Measurements from ENCODE around the gene RPL11.
"Not testable (repeated sequence)": the region's sequence is repeated elsewhere in the genome, so short reads cannot be mapped to it uniquely, and the experiment has no call there.

RPL11 gene

GRCh38 chr1:23684415-23684814 lies 7.2 kb upstream of the RPL11 start:
- in situ Hi-C loops (cut with HindIII; ENCODE audit: low sequenced_read_pairs) = no loop called here

GRCh38 chr1:23685197-23685596 lies 6.4 kb upstream of the RPL11 start:
- in situ Hi-C loops (cut with HindIII; ENCODE audit: low sequenced_read_pairs) = not testable (repeated sequence)

- in situ Hi-C loops (cut with HindIII; ENCODE audit: low sequenced_read_pairs) = not testable (repeated sequence)
These were observed 3.9 kb upstream of the RPL11 start for GRCh38 chr1:23687680-23688079.

- in situ Hi-C loops (cut with HindIII; ENCODE audit: low sequenced_read_pairs) = not testable (repeated sequence)
These were observed 3.3 kb upstream of the RPL11 start for GRCh38 chr1:23688281-23688680.

- in situ Hi-C loops (cut with HindIII; ENCODE audit: low sequenced_read_pairs) = no loop called here
These were observed 784 bp downstream of the RPL11 start for GRCh38 chr1:23692308-23692871.

- in situ Hi-C loops (cut with HindIII; ENCODE audit: low sequenced_read_pairs) = no loop called here
These were observed 2.0 kb downstream of the RPL11 start for GRCh38 chr1:23693599-23693998.

- in situ Hi-C loops (cut with HindIII; ENCODE audit: low sequenced_read_pairs) = no loop called here
These were observed 2.8 kb downstream of the RPL11 start for GRCh38 chr1:23694371-23694770.

GRCh38 chr1:23695667-23696066 lies 4.1 kb downstream of the RPL11 start:
- in situ Hi-C loops (cut with HindIII; ENCODE audit: low sequenced_read_pairs) = loop anchor here (5.0 kb wide), 1 partner anchor 62 kb away; no protein-coding TSS in a partner anchor

GRCh38 chr1:23696335-23696989 lies 4.9 kb downstream of the RPL11 start:
- in situ Hi-C loops (cut with HindIII; ENCODE audit: low sequenced_read_pairs) = loop anchor here (5.0 kb wide), 1 partner anchor 61 kb away; no protein-coding TSS in a partner anchor

GRCh38 chr1:23698466-23698865 lies 6.9 kb downstream of the RPL11 start:
- in situ Hi-C loops (cut with HindIII; ENCODE audit: low sequenced_read_pairs) = loop anchor here (5.0 kb wide), 1 partner anchor 59 kb away; no protein-coding TSS in a partner anchor

GRCh38 chr1:23699280-23700179 lies 7.9 kb downstream of the RPL11 start:
- in situ Hi-C loops (cut with HindIII; ENCODE audit: low sequenced_read_pairs) = loop anchor here (5.0 kb wide), 1 partner anchor 58 kb away; no protein-coding TSS in a partner anchor

- in situ Hi-C loops (cut with HindIII; ENCODE audit: low sequenced_read_pairs) = no loop called here
These were observed 9.7 kb downstream of the RPL11 start for GRCh38 chr1:23701310-23701709.

GRCh38 chr1:23701996-23702395 lies 10.4 kb downstream of the RPL11 start:
- in situ Hi-C loops (cut with HindIII; ENCODE audit: low sequenced_read_pairs) = no loop called here

- in situ Hi-C loops (cut with HindIII; ENCODE audit: low sequenced_read_pairs) = no loop called here
These were observed 13.4 kb downstream of the RPL11 start for GRCh38 chr1:23704834-23705495.

GRCh38 chr1:23709229-23709628 lies 17.6 kb downstream of the RPL11 start:
- in situ Hi-C loops (cut with HindIII; ENCODE audit: low sequenced_read_pairs) = no loop called here

- in situ Hi-C loops (cut with HindIII; ENCODE audit: low sequenced_read_pairs) = no loop called here
These were observed 26.9 kb downstream of the RPL11 start for GRCh38 chr1:23718482-23718881.

- in situ Hi-C loops (cut with HindIII; ENCODE audit: low sequenced_read_pairs) = no loop called here
These were observed 27.7 kb downstream of the RPL11 start for GRCh38 chr1:23719162-23719820.

GRCh38 chr1:23720256-23720995 lies 28.8 kb downstream of the RPL11 start:
- in situ Hi-C loops (cut with HindIII; ENCODE audit: low sequenced_read_pairs) = no loop called here

GRCh38 chr1:23722652-23723051 lies 31.0 kb downstream of the RPL11 start:
- in situ Hi-C loops (cut with HindIII; ENCODE audit: low sequenced_read_pairs) = no loop called here

- in situ Hi-C loops (cut with HindIII; ENCODE audit: low sequenced_read_pairs) = no loop called here
These were observed 35.1 kb downstream of the RPL11 start for GRCh38 chr1:23726686-23727085.

Data from endothelial cell of hepatic sinusoid (primary cell).